ENCODE measurements around the gene MTMR12.

- TF ChIP-seq CTCF (IDR thresholded peaks at IDR 0.05; ENCODE audit: low read depth, low read length, poor library complexity, severe bottlenecking): no peak
- no peak for TF ChIP-seq EZH2phosphoT487 (IDR thresholded peaks at IDR 0.05; ENCODE audit: borderline replicate concordance, low read length)
Observed at GRCh38 chr5:32308946-32309345, 3.8 kb downstream of the MTMR12 start.

Data from DOHH2 (cell line).